ENCODE results near the gene ZNF304.
"Not testable (repeated sequence)": the region's sequence is repeated elsewhere in the genome, so short reads cannot be mapped to it uniquely, and the experiment has no call there.

The ZNF304 gene

DNA sequence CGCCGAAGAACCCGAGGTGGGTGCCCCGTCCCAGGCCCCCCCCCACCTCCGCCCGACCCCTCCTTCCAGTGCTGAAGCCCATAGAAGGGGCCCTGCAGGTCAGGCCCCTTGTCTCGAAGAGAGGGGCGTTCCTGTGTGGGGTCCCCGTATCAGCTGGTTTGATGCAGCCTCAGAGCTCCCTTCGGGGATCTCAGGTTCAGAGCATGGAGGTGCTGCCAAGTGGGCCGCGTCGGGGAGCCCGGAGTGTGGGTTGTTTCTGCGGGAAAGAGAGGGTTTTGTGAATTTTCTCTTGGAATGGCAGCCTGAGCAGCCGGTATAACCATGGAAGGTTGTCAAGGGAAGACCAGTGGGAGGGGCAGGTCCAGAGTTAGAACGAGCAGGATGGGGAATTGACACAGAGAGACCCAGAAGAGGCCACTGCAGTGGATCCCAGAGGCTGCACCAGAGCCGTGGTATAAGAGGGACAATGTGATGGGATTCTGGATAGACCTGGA lies 12.7 kb downstream of the ZNF304 start:
- Histone ChIP-seq H3K36me3 (ENCODE audit: control insufficient read depth, insufficient read depth, low read length) (no peaks in the 10 kb centered on the region), H3K4me3 (ENCODE audit: low read length) (peak overlapping the region; percentile 80), H3K27me3 (ENCODE audit: control insufficient read depth, insufficient read depth, low read length) (no peaks in the 10 kb centered on the region), H3K9ac (ENCODE audit: low read length) (peak overlapping the region; percentile 76), H3K9me3 (ENCODE audit: control insufficient read depth, low read length) (no peaks in the 10 kb centered on the region), H3K4me1 (ENCODE audit: control insufficient read depth, insufficient read depth, low read length) (peaks cover 4% of the 10 kb centered on the region)

DNA sequence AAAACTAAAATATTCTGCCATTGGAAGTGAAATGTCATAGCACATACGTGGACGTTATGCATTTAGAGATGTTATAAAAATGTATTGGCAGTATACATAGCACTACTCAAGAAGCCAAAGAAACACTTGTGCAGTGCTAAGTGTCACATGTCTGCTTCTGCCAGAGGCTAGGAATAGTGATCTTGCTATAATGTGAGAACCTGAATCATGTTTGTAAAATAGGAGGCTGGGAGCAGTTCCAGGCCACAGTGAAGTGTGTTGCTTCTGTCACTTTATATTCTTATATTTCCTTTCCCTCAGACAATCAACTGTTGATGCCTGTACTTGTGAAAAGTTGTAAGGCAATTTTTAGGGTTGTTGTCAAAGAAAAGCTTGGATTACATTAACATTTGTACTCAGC lies 15.7 kb downstream of the ZNF304 start:
- Histone ChIP-seq H3K9me3 (ENCODE audit: control insufficient read depth, low read length) (no peaks in the 10 kb centered on the region), H3K9ac (ENCODE audit: low read length) (no peak overlapping the region), H3K27me3 (ENCODE audit: control insufficient read depth, insufficient read depth, low read length) (no peaks in the 10 kb centered on the region), H3K36me3 (ENCODE audit: control insufficient read depth, insufficient read depth, low read length) (peaks cover 1% of the 10 kb centered on the region), H3K4me1 (ENCODE audit: control insufficient read depth, insufficient read depth, low read length) (peaks cover 4% of the 10 kb centered on the region), H3K4me3 (ENCODE audit: low read length) (no peak overlapping the region)

DNA sequence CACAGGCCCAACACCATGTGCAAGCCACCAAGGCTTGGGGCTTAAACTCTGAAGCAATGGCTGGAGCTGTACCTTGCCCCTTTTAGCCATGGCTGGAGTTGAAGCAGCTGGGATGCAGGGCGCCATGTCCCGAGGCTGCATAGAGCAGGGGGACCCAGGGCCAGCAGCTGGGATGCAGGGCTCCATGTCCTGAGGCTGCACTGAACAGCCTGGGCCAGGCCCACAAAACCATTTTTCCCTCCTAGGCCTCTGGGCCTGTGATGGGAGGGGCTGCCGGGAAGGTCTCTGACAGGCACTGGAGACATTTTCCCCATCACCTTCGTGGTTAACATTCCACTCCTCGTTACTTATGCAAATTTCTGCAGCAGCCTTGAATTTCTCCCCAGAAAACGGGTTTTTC lies 23.1 kb downstream of the ZNF304 start:
- Histone ChIP-seq H3K36me3 (ENCODE audit: control insufficient read depth, insufficient read depth, low read length) (peaks cover 19% of the 10 kb centered on the region), H3K9ac (ENCODE audit: low read length) (no peak overlapping the region), H3K27me3 (ENCODE audit: control insufficient read depth, insufficient read depth, low read length) (no peaks in the 10 kb centered on the region), H3K4me1 (ENCODE audit: control insufficient read depth, insufficient read depth, low read length) (no peaks in the 10 kb centered on the region), H3K4me3 (ENCODE audit: low read length) (no peak overlapping the region), H3K9me3 (ENCODE audit: control insufficient read depth, low read length) (peaks cover 12% of the 10 kb centered on the region)

- H3K27me3 ChIP-seq (ENCODE audit: control insufficient read depth, insufficient read depth, low read length); H3K4me3 ChIP-seq (ENCODE audit: low read length); H3K4me1 ChIP-seq (ENCODE audit: control insufficient read depth, insufficient read depth, low read length); H3K9ac ChIP-seq (ENCODE audit: low read length): not testable (repeated sequence)
- Histone ChIP-seq H3K9me3 (ENCODE audit: control insufficient read depth, low read length) (peaks cover 12% of the 10 kb centered on the region), H3K36me3 (ENCODE audit: control insufficient read depth, insufficient read depth, low read length) (peaks cover 19% of the 10 kb centered on the region)
Observed at GRCh38 chr19:57374647-57375046, 23.6 kb downstream of the ZNF304 start.

GRCh38 chr19:57376151-57376550 lies 25.1 kb downstream of the ZNF304 start:
- Histone ChIP-seq H3K4me3 (ENCODE audit: low read length) (no peak overlapping the region), H3K9me3 (ENCODE audit: control insufficient read depth, low read length) (peaks cover 12% of the 10 kb centered on the region), H3K36me3 (ENCODE audit: control insufficient read depth, insufficient read depth, low read length) (peaks cover 19% of the 10 kb centered on the region), H3K27me3 (ENCODE audit: control insufficient read depth, insufficient read depth, low read length) (no peaks in the 10 kb centered on the region), H3K4me1 (ENCODE audit: control insufficient read depth, insufficient read depth, low read length) (no peaks in the 10 kb centered on the region), H3K9ac (ENCODE audit: low read length) (no peak overlapping the region)

- peaks cover 12% of the 10 kb centered on the region for H3K9me3 ChIP-seq (ENCODE audit: control insufficient read depth, low read length)
- no peak overlapping the region for H3K9ac ChIP-seq (ENCODE audit: low read length)
- no peaks in the 10 kb centered on the region for H3K4me1 ChIP-seq (ENCODE audit: control insufficient read depth, insufficient read depth, low read length)
- peaks cover 13% of the 10 kb centered on the region for H3K36me3 ChIP-seq (ENCODE audit: control insufficient read depth, insufficient read depth, low read length)
- no peaks in the 10 kb centered on the region for H3K27me3 ChIP-seq (ENCODE audit: control insufficient read depth, insufficient read depth, low read length)
- H3K4me3 ChIP-seq (ENCODE audit: low read length) = no peak overlapping the region
Observed at GRCh38 chr19:57377498-57378146, 26.6 kb downstream of the ZNF304 start.

GRCh38 chr19:57380923-57381322 lies 29.9 kb downstream of the ZNF304 start:
- Histone ChIP-seq H3K4me1 (ENCODE audit: control insufficient read depth, insufficient read depth, low read length) (no peaks in the 10 kb centered on the region), H3K4me3 (ENCODE audit: low read length) (no peak overlapping the region), H3K9me3 (ENCODE audit: control insufficient read depth, low read length) (peaks cover 12% of the 10 kb centered on the region)

GRCh38 chr19:57382806-57383488 lies 31.9 kb downstream of the ZNF304 start:
- Histone ChIP-seq H3K9me3 (ENCODE audit: control insufficient read depth, low read length) (peaks cover 2% of the 10 kb centered on the region), H3K9ac (ENCODE audit: low read length) (no peak overlapping the region), H3K4me3 (ENCODE audit: low read length) (no peak overlapping the region), H3K27me3 (ENCODE audit: control insufficient read depth, insufficient read depth, low read length) (no peaks in the 10 kb centered on the region), H3K4me1 (ENCODE audit: control insufficient read depth, insufficient read depth, low read length) (no peaks in the 10 kb centered on the region), H3K36me3 (ENCODE audit: control insufficient read depth, insufficient read depth, low read length) (no peaks in the 10 kb centered on the region)

More at GRCh38 chr19:57380923-57381322, 29.9 kb downstream of the ZNF304 start:
- peaks cover 13% of the 10 kb centered on the region for H3K36me3 ChIP-seq (ENCODE audit: control insufficient read depth, insufficient read depth, low read length)
- no peaks in the 10 kb centered on the region for H3K27me3 ChIP-seq (ENCODE audit: control insufficient read depth, insufficient read depth, low read length)
- H3K9ac ChIP-seq (ENCODE audit: low read length) = no peak overlapping the region

GRCh38 chr19:57389194-57389729 lies 38.2 kb downstream of the ZNF304 start:
- H3K9me3 ChIP-seq (ENCODE audit: control insufficient read depth, low read length) = no peaks in the 10 kb centered on the region
- peak overlapping the region; percentile 88 for H3K9ac ChIP-seq (ENCODE audit: low read length)
- peak overlapping the region; percentile 61 for H3K4me3 ChIP-seq (ENCODE audit: low read length)
- no peaks in the 10 kb centered on the region for H3K27me3 ChIP-seq (ENCODE audit: control insufficient read depth, insufficient read depth, low read length)
- peaks cover 9% of the 10 kb centered on the region for H3K4me1 ChIP-seq (ENCODE audit: control insufficient read depth, insufficient read depth, low read length)
- H3K36me3 ChIP-seq (ENCODE audit: control insufficient read depth, insufficient read depth, low read length) = no peaks in the 10 kb centered on the region

DNA sequence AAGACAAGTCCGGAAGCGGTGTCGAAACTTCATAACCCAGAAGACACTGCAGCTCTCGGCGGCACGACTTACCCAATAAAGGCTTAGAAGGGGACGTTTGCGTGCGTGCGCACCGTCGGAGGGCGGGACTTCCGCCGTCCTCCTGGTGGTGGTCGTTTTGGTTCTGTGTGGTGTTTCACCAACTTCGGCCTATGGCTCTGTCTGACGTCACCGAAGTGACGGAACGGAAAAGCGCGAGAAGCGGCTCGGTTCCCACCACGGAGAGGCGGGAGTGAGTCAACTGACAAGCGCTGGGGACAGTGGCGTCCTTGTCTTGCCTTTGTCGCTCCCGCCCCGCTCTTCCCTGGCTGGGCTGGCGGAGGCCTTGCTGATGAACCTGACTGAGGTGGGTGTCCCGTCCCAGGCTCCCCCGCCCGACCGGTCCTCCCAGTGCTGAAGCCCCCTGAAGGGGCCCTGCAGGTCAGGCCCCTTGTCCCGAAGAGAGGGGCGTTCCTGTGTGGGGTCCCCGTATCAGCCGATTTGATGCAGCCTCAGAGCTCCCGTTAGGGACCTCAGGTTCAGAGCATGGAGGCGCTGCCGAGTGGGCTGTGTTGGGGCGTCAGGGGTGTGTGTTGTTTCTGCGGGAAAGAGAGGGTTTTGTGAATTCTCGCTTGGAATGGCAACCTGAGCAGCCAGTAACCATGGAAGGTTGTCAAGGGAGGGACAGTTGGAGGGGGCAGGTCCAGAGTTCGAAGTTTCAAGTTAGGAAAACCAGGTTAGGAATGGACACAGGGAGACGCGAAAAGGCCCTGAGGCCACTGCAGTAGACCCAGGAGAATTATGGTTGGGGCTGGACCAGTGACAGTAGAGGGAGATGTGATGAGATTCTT lies 38.9 kb downstream of the ZNF304 start, which contains the start of gene ZNF548:
ZNF548 (plus strand) TSS at position 125 of the 869 bp plus-strand sequence; CDS start at position 371, 246 bp downstream.
- Histone ChIP-seq H3K9me3 (ENCODE audit: control insufficient read depth, low read length) (no peaks in the 10 kb centered on the region), H3K9ac (ENCODE audit: low read length) (peak within 1 kb of the TSS; percentile 88), H3K27me3 (ENCODE audit: control insufficient read depth, insufficient read depth, low read length) (no peaks in the 10 kb centered on the region), H3K4me3 (ENCODE audit: low read length) (peak within 1 kb of the TSS; percentile 61), H3K36me3 (ENCODE audit: control insufficient read depth, insufficient read depth, low read length) (no peaks in the 10 kb centered on the region), H3K4me1 (ENCODE audit: control insufficient read depth, insufficient read depth, low read length) (peaks cover 9% of the 10 kb centered on the region)

DNA sequence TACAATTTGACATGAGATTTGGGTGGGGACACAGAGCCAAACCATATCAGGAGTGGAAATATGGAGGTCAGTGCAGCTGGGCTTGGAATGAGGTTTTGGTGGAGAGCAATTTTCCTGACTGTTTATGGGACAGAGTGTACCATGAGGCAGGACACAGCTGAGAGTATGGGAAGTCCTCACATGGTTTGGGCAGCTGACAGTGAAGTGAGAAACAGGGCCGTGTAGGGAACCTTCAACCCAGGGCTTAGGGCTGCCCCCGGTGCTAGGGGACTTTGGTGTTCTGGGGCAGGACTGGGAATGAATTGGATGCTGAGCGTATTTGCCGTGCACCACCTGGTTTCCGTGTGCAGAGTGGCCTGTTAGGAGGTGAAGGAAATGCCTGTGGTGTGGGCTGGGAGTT lies 44.6 kb downstream of the ZNF304 start:
- no peak overlapping the region for H3K9ac ChIP-seq (ENCODE audit: low read length)
- peaks cover 2% of the 10 kb centered on the region for H3K4me1 ChIP-seq (ENCODE audit: control insufficient read depth, insufficient read depth, low read length)
- H3K9me3 ChIP-seq (ENCODE audit: control insufficient read depth, low read length) = peaks cover 6% of the 10 kb centered on the region
- peaks cover 7% of the 10 kb centered on the region for H3K36me3 ChIP-seq (ENCODE audit: control insufficient read depth, insufficient read depth, low read length)
- no peaks in the 10 kb centered on the region for H3K27me3 ChIP-seq (ENCODE audit: control insufficient read depth, insufficient read depth, low read length)
- no peak overlapping the region for H3K4me3 ChIP-seq (ENCODE audit: low read length)

Data from mucosa of stomach (tissue), 1 donor.